Osteoblast (primary cell): ENCODE data around the gene ORMDL3. TPM values are rescaled to one million over a fixed set of nuclear protein-coding genes. Genes with fewer than 3 reads are reported as not detected.
"Not testable (repeated sequence)": the region's sequence is repeated elsewhere in the genome, so short reads cannot be mapped to it uniquely, and the experiment has no call there.

ENCODE experiments used
- DNase-seq: peaks from one replicate; pipeline ENCODE4 v3.0.0; 2011; ENCODE audit warnings: low spot score, mixed read lengths; ENCODE audit not compliant: insufficient read length; ENCODE audit errors: missing footprints
- H2AFZ ChIP-seq: 2 replicates; pipeline ENCODE4 v1.6.0; 2011; ENCODE audit warnings: mild to moderate bottlenecking, low read length
- H3K27ac ChIP-seq: 2 replicates; pipeline ENCODE4 v1.5.1; 2011; ENCODE audit warnings: mild to moderate bottlenecking, low read depth, low read length, moderate library complexity
- H3K27me3 ChIP-seq: 2 replicates; pipeline ENCODE4 v1.6.0; 2012; ENCODE audit warnings: mild to moderate bottlenecking, control low read depth, inconsistent platforms, low read length, moderate library complexity; ENCODE audit not compliant: insufficient read depth
- H3K36me3 ChIP-seq: 2 replicates; pipeline ENCODE4 v1.5.1; 2011; ENCODE audit warnings: mild to moderate bottlenecking, low read length, control low read depth, moderate library complexity; ENCODE audit not compliant: insufficient read depth
- H3K4me1 ChIP-seq: 2 replicates; pipeline ENCODE4 v1.5.1; 2011; ENCODE audit warnings: mild to moderate bottlenecking, low read length, control low read depth, moderate library complexity; ENCODE audit not compliant: insufficient read depth
- H3K4me2 ChIP-seq: 2 replicates; pipeline ENCODE4 v1.6.0; 2011; ENCODE audit warnings: mild to moderate bottlenecking, low read length; ENCODE audit not compliant: insufficient read depth
- H3K4me3 ChIP-seq: fragments of 200-600 bp; sonication (generic); 3 replicates; pipeline ENCODE4 v1.5.1; 2012; ENCODE audit warnings: mild to moderate bottlenecking, low read length, inconsistent platforms; ENCODE audit not compliant: insufficient read depth
- H3K79me2 ChIP-seq: 2 replicates; pipeline ENCODE4 v1.6.0; 2012; ENCODE audit warnings: mild to moderate bottlenecking, low read length, control low read depth, inconsistent platforms; ENCODE audit not compliant: insufficient read depth
- H3K9me3 ChIP-seq: 2 replicates; pipeline ENCODE4 v1.5.1; 2011; ENCODE audit warnings: low read depth, low read length, control low read depth
- H4K20me1 ChIP-seq: 2 replicates; pipeline ENCODE4 v1.6.0; 2012; ENCODE audit warnings: mild to moderate bottlenecking, low read length, control low read depth; ENCODE audit not compliant: insufficient read depth
- CTCF ChIP-seq: IDR thresholded peaks from 2 replicates; pipeline ENCODE4 v1.5.1; 2011; ENCODE audit warnings: mild to moderate bottlenecking, low read depth, low read length, moderate library complexity; ENCODE audit errors: extremely low read depth
- total RNA-seq: library from RNA; depleted of rRNA; stranded (reverse); fragments of >200 nt; gene quantifications from 2 replicates; pipeline ENCODE4 v1.2.3, GENCODE V29; 2012

Gene ORMDL3
- total RNA-seq, 1 donor: 39.8 TPM

GRCh38 chr17:39898088-39898487, 29.3 kb downstream of the ORMDL3 start:
- TF ChIP-seq CTCF: no peak
- Histone ChIP-seq H2AFZ (no peak overlapping the region), H4K20me1 (no peaks in the 10 kb centered on the region), H3K36me3 (no peaks in the 10 kb centered on the region), H3K79me2 (no peaks in the 10 kb centered on the region), H3K27me3 (peaks cover 1% of the 10 kb centered on the region), H3K9me3 (no peaks in the 10 kb centered on the region), H3K4me1 (no peaks in the 10 kb centered on the region), H3K4me2 (no peak overlapping the region), H3K27ac (no peak overlapping the region), H3K4me3 (no peak overlapping the region)
- no peak for DNase-seq

- H3K4me2 ChIP-seq: no peak overlapping the region
- H3K9me3 ChIP-seq: peaks cover 4% of the 10 kb centered on the region
- no peaks in the 10 kb centered on the region for H3K36me3 ChIP-seq
- no peak overlapping the region for H3K27ac ChIP-seq
- no peak for TF ChIP-seq CTCF
- DNase-seq: no peak
- H4K20me1 ChIP-seq: no peaks in the 10 kb centered on the region
- no peaks in the 10 kb centered on the region for H3K4me1 ChIP-seq
- H2AFZ ChIP-seq: no peak overlapping the region
- no peaks in the 10 kb centered on the region for H3K79me2 ChIP-seq
- H3K27me3 ChIP-seq: peaks cover 12% of the 10 kb centered on the region
- H3K4me3 ChIP-seq: no peak overlapping the region
Observed at GRCh38 chr17:39894681-39895376, 32.6 kb downstream of the ORMDL3 start.

GRCh38 chr17:39889200-39889599, 38.2 kb downstream of the ORMDL3 start:
- Histone ChIP-seq H3K36me3 (no peaks in the 10 kb centered on the region), H2AFZ (no peak overlapping the region), H3K27me3 (peaks cover 25% of the 10 kb centered on the region), H3K79me2 (no peaks in the 10 kb centered on the region), H3K4me2 (no peak overlapping the region), H4K20me1 (no peaks in the 10 kb centered on the region), H3K4me3 (no peak overlapping the region), H3K4me1 (no peaks in the 10 kb centered on the region), H3K27ac (no peak overlapping the region), H3K9me3 (peaks cover 4% of the 10 kb centered on the region)
- no peak for DNase-seq
- TF ChIP-seq CTCF: no peak

GRCh38 chr17:39887078-39887477, 40.3 kb downstream of the ORMDL3 start:
- no peak overlapping the region for H3K4me2 ChIP-seq
- peaks cover 25% of the 10 kb centered on the region for H3K27me3 ChIP-seq
- no peaks in the 10 kb centered on the region for H4K20me1 ChIP-seq
- H3K9me3 ChIP-seq: peaks cover 4% of the 10 kb centered on the region
- TF ChIP-seq CTCF: no peak
- no peaks in the 10 kb centered on the region for H3K4me1 ChIP-seq
- DNase-seq: no peak
- H3K27ac ChIP-seq: no peak overlapping the region
- H2AFZ ChIP-seq: no peak overlapping the region
- no peaks in the 10 kb centered on the region for H3K36me3 ChIP-seq
- no peaks in the 10 kb centered on the region for H3K79me2 ChIP-seq
- H3K4me3 ChIP-seq: no peak overlapping the region

GRCh38 chr17:39886102-39886501, 41.3 kb downstream of the ORMDL3 start:
- H4K20me1 ChIP-seq, H3K4me2 ChIP-seq, H2AFZ ChIP-seq, H3K4me3 ChIP-seq, H3K36me3 ChIP-seq, H3K79me2 ChIP-seq, H3K4me1 ChIP-seq, H3K9me3 ChIP-seq, H3K27ac ChIP-seq, DNase-seq: not testable (repeated sequence)
- H3K27me3 ChIP-seq: peaks cover 29% of the 10 kb centered on the region
